Hepatocyte (in vitro differentiated cells): ENCODE measurements around the gene PTAR1. TPM values are rescaled to one million over a fixed set of nuclear protein-coding genes. Genes with fewer than 3 reads are reported as not detected.
A peak's percentile ranks its signal among the peaks of the same experiment; 100 is the strongest.

Experiments used
- DNase-seq: peaks from one replicate; pipeline ENCODE4 v3.0.0-alpha.2; 2016; ENCODE audit warnings: low spot score
- H2AFZ ChIP-seq: fragments of 200-600 bp; sonication (generic); 2 replicates; pipeline ENCODE4 v1.6.0; 2016; ENCODE audit warnings: antibody characterized with exemption, mild to moderate bottlenecking
- H3K27ac ChIP-seq: fragments of 200-600 bp; sonication (generic); 2 replicates; pipeline ENCODE4 v1.5.1; 2016; ENCODE audit warnings: mild to moderate bottlenecking
- H3K27me3 ChIP-seq: fragments of 200-600 bp; sonication (generic); 2 replicates; pipeline ENCODE4 v1.6.1; 2016
- H3K36me3 ChIP-seq: fragments of 200-600 bp; sonication (generic); replicated peaks from 2 replicates; pipeline ENCODE4 v1.5.1; 2016; ENCODE audit warnings: low read depth; ENCODE audit not compliant: insufficient read depth
- H3K4me1 ChIP-seq: fragments of 200-600 bp; sonication (generic); 2 replicates; pipeline ENCODE4 v1.5.1; 2016; ENCODE audit warnings: mild to moderate bottlenecking, moderate library complexity; ENCODE audit not compliant: insufficient read depth
- H3K4me2 ChIP-seq: fragments of 200-600 bp; sonication (generic); 2 replicates; pipeline ENCODE4 v1.6.0; 2016
- H3K4me3 ChIP-seq: fragments of 200-600 bp; sonication (generic); 2 replicates; pipeline ENCODE4 v1.5.1; 2016; ENCODE audit warnings: mild to moderate bottlenecking
- H3K79me2 ChIP-seq: fragments of 200-600 bp; sonication (generic); 2 replicates; pipeline ENCODE4 v1.6.0; 2017; ENCODE audit warnings: mild to moderate bottlenecking
- H3K9me2 ChIP-seq: fragments of 200-600 bp; sonication (generic); replicated peaks from 2 replicates; pipeline ENCODE4 v1.6.0; 2017; ENCODE audit warnings: mild to moderate bottlenecking; ENCODE audit not compliant: insufficient read depth
- H3K9me3 ChIP-seq: fragments of 200-600 bp; sonication (generic); 2 replicates; pipeline ENCODE4 v1.5.1; 2016; ENCODE audit warnings: low read depth, mild to moderate bottlenecking
- H4K20me1 ChIP-seq: fragments of 200-600 bp; sonication (generic); 2 replicates; pipeline ENCODE4 v1.6.0; 2016; ENCODE audit warnings: mild to moderate bottlenecking; ENCODE audit not compliant: insufficient read depth, poor library complexity, severe bottlenecking
- EZH2 ChIP-seq: fragments of 200-600 bp; sonication (generic); IDR thresholded peaks from 2 replicates; pipeline ENCODE4 v1.6.1; 2016; ENCODE audit warnings: antibody characterized with exemption, mild to moderate bottlenecking, borderline replicate concordance
- EZH2phosphoT487 ChIP-seq: fragments of 200-600 bp; sonication (generic); IDR thresholded peaks from one replicate; pipeline ENCODE4 v1.6.1; 2018; ENCODE audit warnings: antibody characterized with exemption, mild to moderate bottlenecking, low read depth, moderate library complexity; ENCODE audit not compliant: unreplicated experiment, severe bottlenecking
- WGBS: methylation state at CpG from one replicate; pipeline ENCODE4 v1.1.6; 2016; ENCODE audit warnings: low lambda C conversion rate; ENCODE audit errors: missing lambda C conversion rate; 5-methylcytosine and 5-hydroxymethylcytosine counted together
- polyA plus RNA-seq: library from polyadenylated mRNA; unstranded; fragments of >200 nt; fragmentation: Nextera tagmentation; extraction: Ambion mirVana; gene quantifications from 2 replicates; pipeline ENCODE4 v1.2.1, GENCODE V29; 2016
- total RNA-seq: library from RNA; depleted of rRNA; stranded (reverse); fragments of >200 nt; gene quantifications from 2 replicates; pipeline ENCODE4 v1.2.3, GENCODE V29; 2014
- TF ChIP-seq, protein P1 (sequence below): fragments of 200-600 bp; sonication (generic); IDR thresholded peaks from 2 replicates; pipeline ENCODE4 v1.5.1; 2016; ENCODE audit warnings: antibody characterized with exemption, mild to moderate bottlenecking; ENCODE audit not compliant: poor library complexity

Gene PTAR1
- total and polyA plus RNA-seq, 2 experiments from 2014 or later, result 10.8 to 75.1 TPM

DNA sequence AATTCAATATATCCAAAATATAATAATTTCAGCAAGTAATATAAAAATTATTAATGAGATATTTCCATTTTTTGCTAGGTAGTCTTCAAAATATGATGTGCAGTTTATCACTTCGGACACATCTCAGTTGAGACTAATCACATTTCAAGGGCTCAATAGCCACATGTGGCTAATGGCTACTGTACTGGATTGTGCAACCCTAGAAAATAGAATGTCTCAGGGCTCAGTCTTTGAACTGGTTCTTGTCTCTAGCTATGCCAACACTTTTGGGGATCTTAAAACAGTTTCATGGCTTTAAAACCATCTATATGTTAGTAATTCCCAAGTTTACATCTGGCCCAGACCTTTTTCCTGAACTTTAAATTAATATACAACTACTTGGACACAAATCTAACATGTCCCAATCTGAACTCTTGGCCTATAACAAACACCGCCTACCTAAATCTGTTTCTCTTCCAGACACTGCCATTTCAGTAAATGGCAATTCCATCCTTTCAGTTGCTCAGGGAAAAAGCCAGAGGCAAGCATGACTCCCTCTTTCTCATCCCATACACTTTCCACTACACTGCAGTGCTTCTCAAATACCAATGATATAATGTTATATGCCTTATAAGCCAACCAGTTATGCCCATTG, 18.8 kb downstream of the PTAR1 start:
- Histone ChIP-seq H3K9me3 (no peaks in the 10 kb centered on the region), H3K36me3 (no peaks in the 10 kb centered on the region), H3K9me2 (no peaks in the 10 kb centered on the region), H3K4me2 (no peak overlapping the region), H3K4me1 (peaks cover 2% of the 10 kb centered on the region), H4K20me1 (no peaks in the 10 kb centered on the region), H3K27ac (no peak overlapping the region), H3K79me2 (peaks cover 54% of the 10 kb centered on the region), H2AFZ (no peak overlapping the region), H3K4me3 (no peak overlapping the region), H3K27me3 (no peaks in the 10 kb centered on the region)
- TF ChIP-seq EZH2 (no peak), EZH2phosphoT487 (no peak)
- WGBS, result 98% methylated on average over 2 of the region's 2 CpGs
- DNase-seq, result no peak

DNA sequence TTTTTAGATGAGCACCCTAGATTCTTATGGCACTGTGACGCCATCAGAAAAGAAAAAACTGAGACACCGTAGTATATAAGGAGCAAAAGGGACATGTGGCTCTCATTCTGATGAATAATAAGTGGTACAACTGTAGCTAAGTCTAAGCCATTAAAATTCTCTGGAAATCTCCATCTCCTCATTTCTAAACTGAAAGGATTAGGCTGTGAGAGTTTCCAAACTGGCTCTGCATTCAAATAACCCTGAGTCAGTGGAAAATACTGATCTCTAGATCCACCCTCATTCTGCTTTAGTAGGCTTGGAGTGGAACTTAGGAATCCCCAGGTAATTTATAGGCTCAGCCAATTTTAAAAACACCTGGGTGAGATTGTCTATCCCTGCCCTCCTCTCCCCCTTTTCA, 28.5 kb downstream of the PTAR1 start:
- Histone ChIP-seq H3K4me1 (no peaks in the 10 kb centered on the region), H4K20me1 (no peaks in the 10 kb centered on the region), H3K4me2 (no peak overlapping the region), H3K4me3 (no peak overlapping the region), H3K9me2 (no peaks in the 10 kb centered on the region), H3K27ac (no peak overlapping the region), H3K27me3 (no peaks in the 10 kb centered on the region), H3K36me3 (no peaks in the 10 kb centered on the region), H3K9me3 (no peaks in the 10 kb centered on the region), H2AFZ (no peak overlapping the region), H3K79me2 (peaks cover 7% of the 10 kb centered on the region)
- no peak for DNase-seq
- TF ChIP-seq EZH2phosphoT487 (no peak), EZH2 (no peak)
- TF ChIP-seq, protein P1, sequence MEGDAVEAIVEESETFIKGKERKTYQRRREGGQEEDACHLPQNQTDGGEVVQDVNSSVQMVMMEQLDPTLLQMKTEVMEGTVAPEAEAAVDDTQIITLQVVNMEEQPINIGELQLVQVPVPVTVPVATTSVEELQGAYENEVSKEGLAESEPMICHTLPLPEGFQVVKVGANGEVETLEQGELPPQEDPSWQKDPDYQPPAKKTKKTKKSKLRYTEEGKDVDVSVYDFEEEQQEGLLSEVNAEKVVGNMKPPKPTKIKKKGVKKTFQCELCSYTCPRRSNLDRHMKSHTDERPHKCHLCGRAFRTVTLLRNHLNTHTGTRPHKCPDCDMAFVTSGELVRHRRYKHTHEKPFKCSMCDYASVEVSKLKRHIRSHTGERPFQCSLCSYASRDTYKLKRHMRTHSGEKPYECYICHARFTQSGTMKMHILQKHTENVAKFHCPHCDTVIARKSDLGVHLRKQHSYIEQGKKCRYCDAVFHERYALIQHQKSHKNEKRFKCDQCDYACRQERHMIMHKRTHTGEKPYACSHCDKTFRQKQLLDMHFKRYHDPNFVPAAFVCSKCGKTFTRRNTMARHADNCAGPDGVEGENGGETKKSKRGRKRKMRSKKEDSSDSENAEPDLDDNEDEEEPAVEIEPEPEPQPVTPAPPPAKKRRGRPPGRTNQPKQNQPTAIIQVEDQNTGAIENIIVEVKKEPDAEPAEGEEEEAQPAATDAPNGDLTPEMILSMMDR, result no peak
- WGBS, result 100% methylated on average over 2 of the region's 2 CpGs

DNA sequence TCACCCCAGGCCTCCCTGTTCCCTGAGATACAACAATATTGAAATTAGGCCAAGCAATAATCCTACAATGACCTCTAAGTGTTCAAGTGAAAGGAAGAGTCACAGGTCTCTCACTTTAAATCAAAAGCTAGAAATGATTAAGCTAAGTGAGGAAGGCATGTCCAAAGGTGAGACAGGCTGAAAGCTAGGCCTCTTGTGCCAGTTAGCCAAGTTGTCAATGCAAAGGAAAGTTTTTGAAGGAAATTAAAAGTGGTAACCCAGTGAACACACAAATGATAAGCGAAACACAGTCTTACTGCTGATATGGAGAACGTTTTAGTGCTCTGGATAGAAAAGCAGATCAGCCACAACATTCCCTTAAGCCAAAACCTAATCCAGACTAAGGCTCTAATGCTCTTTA, 39.8 kb downstream of the PTAR1 start:
- 60% methylated on average over 2 of the region's 2 CpGs for WGBS
- no peak for DNase-seq
- Histone ChIP-seq H4K20me1 (no peaks in the 10 kb centered on the region), H2AFZ (no peak overlapping the region), H3K27me3 (no peaks in the 10 kb centered on the region), H3K9me3 (no peaks in the 10 kb centered on the region), H3K4me1 (peaks cover 24% of the 10 kb centered on the region), H3K36me3 (no peaks in the 10 kb centered on the region), H3K4me3 (no peak overlapping the region), H3K27ac (peak overlapping the region; percentile 35), H3K9me2 (no peaks in the 10 kb centered on the region), H3K79me2 (no peaks in the 10 kb centered on the region), H3K4me2 (no peak overlapping the region)
- TF ChIP-seq EZH2phosphoT487 (no peak), EZH2 (no peak)
- TF ChIP-seq, protein P1, result no peak

DNA sequence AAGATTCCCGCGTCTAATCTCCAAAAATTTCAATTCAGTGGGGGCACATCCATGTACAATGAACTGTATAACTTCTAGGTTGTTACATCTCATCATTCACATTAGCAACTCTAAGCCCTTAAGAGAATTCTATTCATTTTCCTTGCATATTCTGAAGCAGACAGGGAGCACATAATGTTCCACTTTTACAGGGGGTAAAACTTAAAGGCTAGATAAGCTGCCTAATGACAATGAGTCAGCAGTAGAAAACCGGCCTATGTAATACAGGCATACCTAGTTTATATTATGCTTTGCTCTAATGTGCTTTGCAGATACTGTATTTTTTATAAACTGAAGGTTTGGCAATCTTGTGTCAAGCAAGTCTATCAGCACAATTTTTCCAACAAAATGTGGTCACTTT, 40.4 kb downstream of the PTAR1 start:
- Histone ChIP-seq H3K79me2 (no peaks in the 10 kb centered on the region), H3K27ac (peak overlapping the region; percentile 35), H4K20me1 (no peaks in the 10 kb centered on the region), H3K4me2 (no peak overlapping the region), H3K4me3 (no peak overlapping the region), H3K36me3 (no peaks in the 10 kb centered on the region), H3K9me3 (no peaks in the 10 kb centered on the region), H3K27me3 (no peaks in the 10 kb centered on the region), H2AFZ (no peak overlapping the region), H3K9me2 (no peaks in the 10 kb centered on the region), H3K4me1 (peaks cover 24% of the 10 kb centered on the region)
- TF ChIP-seq EZH2, result no peak
- no peak for TF ChIP-seq EZH2phosphoT487
- TF ChIP-seq, protein P1, result no peak
- WGBS, result 78% methylated on average over 3 of the region's 3 CpGs
- peak; percentile 14 for DNase-seq
